ENCODE data around the gene RUNX2.

GRCh38 chr6:45344900-45345299 is 16.8 kb downstream of the RUNX2 start:
- TF ChIP-seq CTCF (IDR thresholded peaks at IDR 0.05) (no peak), EP300 (IDR thresholded peaks at IDR 0.05) (no peak)

All from stomach (tissue), 4 donors.